Measurements from ENCODE around the gene MECP2.

MECP2 gene

GRCh38 chrX:154058214-154058997, 39.1 kb downstream of the MECP2 start:
- no peak for TF ChIP-seq GABPA (IDR thresholded peaks at IDR 0.05; ENCODE audit: low read depth)
- TF ChIP-seq, protein P1, sequence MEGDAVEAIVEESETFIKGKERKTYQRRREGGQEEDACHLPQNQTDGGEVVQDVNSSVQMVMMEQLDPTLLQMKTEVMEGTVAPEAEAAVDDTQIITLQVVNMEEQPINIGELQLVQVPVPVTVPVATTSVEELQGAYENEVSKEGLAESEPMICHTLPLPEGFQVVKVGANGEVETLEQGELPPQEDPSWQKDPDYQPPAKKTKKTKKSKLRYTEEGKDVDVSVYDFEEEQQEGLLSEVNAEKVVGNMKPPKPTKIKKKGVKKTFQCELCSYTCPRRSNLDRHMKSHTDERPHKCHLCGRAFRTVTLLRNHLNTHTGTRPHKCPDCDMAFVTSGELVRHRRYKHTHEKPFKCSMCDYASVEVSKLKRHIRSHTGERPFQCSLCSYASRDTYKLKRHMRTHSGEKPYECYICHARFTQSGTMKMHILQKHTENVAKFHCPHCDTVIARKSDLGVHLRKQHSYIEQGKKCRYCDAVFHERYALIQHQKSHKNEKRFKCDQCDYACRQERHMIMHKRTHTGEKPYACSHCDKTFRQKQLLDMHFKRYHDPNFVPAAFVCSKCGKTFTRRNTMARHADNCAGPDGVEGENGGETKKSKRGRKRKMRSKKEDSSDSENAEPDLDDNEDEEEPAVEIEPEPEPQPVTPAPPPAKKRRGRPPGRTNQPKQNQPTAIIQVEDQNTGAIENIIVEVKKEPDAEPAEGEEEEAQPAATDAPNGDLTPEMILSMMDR (IDR thresholded peaks at IDR 0.05; ENCODE audit: insufficient read depth, low read length), result no peak
- TF ChIP-seq REST (IDR thresholded peaks at IDR 0.05; ENCODE audit: insufficient replicate concordance, low read depth), result no peak
- TF ChIP-seq POLR2AphosphoS5 (IDR thresholded peaks at IDR 0.05; ENCODE audit: low read depth), result no peak
- no peak for TF ChIP-seq SPI1 (IDR thresholded peaks at IDR 0.05; ENCODE audit: borderline replicate concordance, low read depth)
- no peak for DNase-seq (ENCODE audit: low read depth in 1 of 2, low spot score in 1 of 2)
- H3K27ac ChIP-seq (replicated peaks), result no peak overlapping the region; the same call in 1 of the 2 replicates
- H3K27me3 ChIP-seq (ENCODE audit: insufficient read depth, poor library complexity, severe bottlenecking), result no peaks in the 10 kb centered on the region
- no peak overlapping the region for H3K4me3 ChIP-seq (replicated peaks; ENCODE audit: insufficient read depth, low read length)

- Histone ChIP-seq H3K27ac (replicated peaks) (no peak overlapping the region), H3K4me3 (replicated peaks; ENCODE audit: insufficient read depth, low read length) (no peak overlapping the region), H3K27me3 (ENCODE audit: insufficient read depth, poor library complexity, severe bottlenecking) (no peaks in the 10 kb centered on the region)
- no peak for DNase-seq (ENCODE audit: low read depth in 1 of 2, low spot score in 1 of 2)
- no peak for TF ChIP-seq REST (IDR thresholded peaks at IDR 0.05; ENCODE audit: insufficient replicate concordance, low read depth)
- TF ChIP-seq, protein P1 (IDR thresholded peaks at IDR 0.05; ENCODE audit: insufficient read depth, low read length), result no peak
- no peak for TF ChIP-seq POLR2AphosphoS5 (IDR thresholded peaks at IDR 0.05; ENCODE audit: low read depth)
- no peak for TF ChIP-seq SPI1 (IDR thresholded peaks at IDR 0.05; ENCODE audit: borderline replicate concordance, low read depth)
- TF ChIP-seq GABPA (IDR thresholded peaks at IDR 0.05; ENCODE audit: low read depth), result no peak
These were observed 39.7 kb downstream of the MECP2 start for GRCh38 chrX:154057791-154058190.

GRCh38 chrX:154056770-154057241, 40.7 kb downstream of the MECP2 start:
- H3K27ac ChIP-seq (replicated peaks), result peak overlapping the region; percentile 58
- H3K27me3 ChIP-seq (ENCODE audit: insufficient read depth, poor library complexity, severe bottlenecking), result no peaks in the 10 kb centered on the region
- no peak overlapping the region for H3K4me3 ChIP-seq (replicated peaks; ENCODE audit: insufficient read depth, low read length)
- peak; percentile 37 to 79 for DNase-seq (ENCODE audit: low read depth in 1 of 2, low spot score in 1 of 2)
- TF ChIP-seq SPI1 (IDR thresholded peaks at IDR 0.05; ENCODE audit: borderline replicate concordance, low read depth) (peak; percentile 85), REST (IDR thresholded peaks at IDR 0.05; ENCODE audit: insufficient replicate concordance, low read depth) (no peak), POLR2AphosphoS5 (IDR thresholded peaks at IDR 0.05; ENCODE audit: low read depth) (peak; percentile 33; the same call in 1 of the 2 replicates)
